ENCODE results near the gene LRRC59.

The LRRC59 gene

GRCh38 chr17:50352693-50353599 is 44.4 kb downstream of the LRRC59 start:
- no peak overlapping the region for H3K4me3 ChIP-seq (replicated peaks; ENCODE audit: low read depth, low read length)
- TF ChIP-seq CTCF (IDR thresholded peaks at IDR 0.05; ENCODE audit: low read depth, low read length, missing control alignments), result no peak
- DNase-seq (ENCODE audit: extremely low read depth, low read depth), result no peak

GRCh38 chr17:50352072-50352692 is 45.1 kb downstream of the LRRC59 start:
- TF ChIP-seq CTCF (IDR thresholded peaks at IDR 0.05; ENCODE audit: low read depth, low read length, missing control alignments), result no peak
- H3K4me3 ChIP-seq (replicated peaks; ENCODE audit: low read depth, low read length), result no peak overlapping the region
- DNase-seq (ENCODE audit: extremely low read depth, low read depth), result no peak

GRCh38 chr17:50350733-50351132 is 46.6 kb downstream of the LRRC59 start:
- no peak overlapping the region for H3K4me3 ChIP-seq (replicated peaks; ENCODE audit: low read depth, low read length)
- no peak for TF ChIP-seq CTCF (IDR thresholded peaks at IDR 0.05; ENCODE audit: low read depth, low read length, missing control alignments)
- DNase-seq (ENCODE audit: extremely low read depth, low read depth), result no peak

- no peak for TF ChIP-seq CTCF (IDR thresholded peaks at IDR 0.05; ENCODE audit: low read depth, low read length, missing control alignments)
- H3K4me3 ChIP-seq (replicated peaks; ENCODE audit: low read depth, low read length), result no peak overlapping the region
- DNase-seq (ENCODE audit: extremely low read depth, low read depth), result no peak
Observed at GRCh38 chr17:50349243-50349600, 48.1 kb downstream of the LRRC59 start.

- DNase-seq (ENCODE audit: extremely low read depth, low read depth), result no peak
- no peak for TF ChIP-seq CTCF (IDR thresholded peaks at IDR 0.05; ENCODE audit: low read depth, low read length, missing control alignments)
- H3K4me3 ChIP-seq (replicated peaks; ENCODE audit: low read depth, low read length), result no peak overlapping the region
Observed at GRCh38 chr17:50348522-50349242, 48.6 kb downstream of the LRRC59 start.

GRCh38 chr17:50347894-50348291 is 49.4 kb downstream of the LRRC59 start:
- TF ChIP-seq CTCF (IDR thresholded peaks at IDR 0.05; ENCODE audit: low read depth, low read length, missing control alignments), result no peak
- DNase-seq (ENCODE audit: extremely low read depth, low read depth), result no peak
- peak overlapping the region; percentile 77 for H3K4me3 ChIP-seq (replicated peaks; ENCODE audit: low read depth, low read length)

Data from HFF-Myc (cell line).